Measurements from ENCODE around the gene IER3IP1. TPM values are rescaled to one million over a fixed set of nuclear protein-coding genes. Genes with fewer than 3 reads are reported as not detected.

The IER3IP1 gene
- total RNA-seq, 1 donor from 2014 or later, result 9.8 TPM

- DNase-seq, result no peak
- Mint-ChIP-seq H3K27me3 (ENCODE audit: unreplicated experiment) (no peaks in the 10 kb centered on the region), H3K4me3 (ENCODE audit: unreplicated experiment) (no peak overlapping the region), H3K4me1 (ENCODE audit: low read depth, unreplicated experiment) (peaks cover 7% of the 10 kb centered on the region), H3K9me3 (ENCODE audit: unreplicated experiment) (no peaks in the 10 kb centered on the region), H3K36me3 (ENCODE audit: unreplicated experiment) (no peaks in the 10 kb centered on the region), H3K27ac (ENCODE audit: unreplicated experiment) (no peak overlapping the region)
- no peak for TF ChIP-seq CTCF (IDR thresholded peaks at IDR 0.05; ENCODE audit: partially characterized antibody, unreplicated experiment)
Measured at GRCh38 chr18:47143153-47143552, 33.0 kb downstream of the IER3IP1 start.

- H3K4me1 Mint-ChIP-seq (ENCODE audit: low read depth, unreplicated experiment), result peaks cover 4% of the 10 kb centered on the region
- DNase-seq, result no peak
- no peaks in the 10 kb centered on the region for H3K27me3 Mint-ChIP-seq (ENCODE audit: unreplicated experiment)
- no peak overlapping the region for H3K4me3 Mint-ChIP-seq (ENCODE audit: unreplicated experiment)
- H3K36me3 Mint-ChIP-seq (ENCODE audit: unreplicated experiment), result no peaks in the 10 kb centered on the region
- H3K27ac Mint-ChIP-seq (ENCODE audit: unreplicated experiment), result no peak overlapping the region
- H3K9me3 Mint-ChIP-seq (ENCODE audit: unreplicated experiment), result no peaks in the 10 kb centered on the region
- TF ChIP-seq CTCF (IDR thresholded peaks at IDR 0.05; ENCODE audit: partially characterized antibody, unreplicated experiment), result no peak
Measured at GRCh38 chr18:47141289-47141688, 34.9 kb downstream of the IER3IP1 start.

GRCh38 chr18:47121146-47121545, 55.0 kb downstream of the IER3IP1 start:
- no peak for TF ChIP-seq CTCF (IDR thresholded peaks at IDR 0.05; ENCODE audit: partially characterized antibody, unreplicated experiment)
- H3K4me1 Mint-ChIP-seq (ENCODE audit: low read depth, unreplicated experiment), result no peaks in the 10 kb centered on the region
- H3K27ac Mint-ChIP-seq (ENCODE audit: unreplicated experiment), result no peak overlapping the region
- H3K36me3 Mint-ChIP-seq (ENCODE audit: unreplicated experiment), result peaks cover 11% of the 10 kb centered on the region
- no peak for DNase-seq
- no peaks in the 10 kb centered on the region for H3K27me3 Mint-ChIP-seq (ENCODE audit: unreplicated experiment)
- no peaks in the 10 kb centered on the region for H3K9me3 Mint-ChIP-seq (ENCODE audit: unreplicated experiment)
- no peak overlapping the region for H3K4me3 Mint-ChIP-seq (ENCODE audit: unreplicated experiment)

GRCh38 chr18:47120428-47120827, 55.7 kb downstream of the IER3IP1 start:
- Mint-ChIP-seq H3K27me3 (ENCODE audit: unreplicated experiment) (no peaks in the 10 kb centered on the region), H3K4me3 (ENCODE audit: unreplicated experiment) (no peak overlapping the region), H3K36me3 (ENCODE audit: unreplicated experiment) (peaks cover 11% of the 10 kb centered on the region), H3K9me3 (ENCODE audit: unreplicated experiment) (no peaks in the 10 kb centered on the region), H3K4me1 (ENCODE audit: low read depth, unreplicated experiment) (no peaks in the 10 kb centered on the region), H3K27ac (ENCODE audit: unreplicated experiment) (no peak overlapping the region)
- DNase-seq, result no peak
- TF ChIP-seq CTCF (IDR thresholded peaks at IDR 0.05; ENCODE audit: partially characterized antibody, unreplicated experiment), result no peak

- TF ChIP-seq CTCF (IDR thresholded peaks at IDR 0.05; ENCODE audit: partially characterized antibody, unreplicated experiment), result no peak
- no peaks in the 10 kb centered on the region for H3K27me3 Mint-ChIP-seq (ENCODE audit: unreplicated experiment)
- no peak overlapping the region for H3K27ac Mint-ChIP-seq (ENCODE audit: unreplicated experiment)
- no peak overlapping the region for H3K4me3 Mint-ChIP-seq (ENCODE audit: unreplicated experiment)
- H3K36me3 Mint-ChIP-seq (ENCODE audit: unreplicated experiment), result peaks cover 11% of the 10 kb centered on the region
- no peaks in the 10 kb centered on the region for H3K4me1 Mint-ChIP-seq (ENCODE audit: low read depth, unreplicated experiment)
- DNase-seq, result no peak
- H3K9me3 Mint-ChIP-seq (ENCODE audit: unreplicated experiment), result no peaks in the 10 kb centered on the region
Measured at GRCh38 chr18:47118981-47119380, 57.2 kb downstream of the IER3IP1 start.
